T-cell (primary cell): ENCODE measurements around the gene TCF7L1. TPM values are rescaled to one million over a fixed set of nuclear protein-coding genes. Genes with fewer than 3 reads are reported as not detected.

Experiments
- ATAC-seq, 4 experiments: fragments of 200-7000 bp in 3 of 4; fragments of 150-1000 bp in 1 of 4; cut with Tn5 transposase; replicated peaks in 1 of 4; 1 replicate in 3 of 4; 2 replicates in 1 of 4; pipeline ENCODE4 v1.10.0; 2021; ENCODE audit warnings: moderate library complexity in 3 of 4, mild to moderate bottlenecking in 2 of 4, moderate number of reproducible peaks in 1 of 4
- CTCF ChIA-PET, 2 donors: fragments of 300-600 bp; sonication (Branson Sonifier 250); formaldehyde crosslinking; loops; one replicate each; lab custom pipeline; 2022; ENCODE audit warnings: antibody characterized with exemption in 2 of 2; lab: Charles Lee
- POLR2A ChIA-PET, 2 donors: fragments of 300-600 bp; sonication (Branson Sonifier 250); formaldehyde crosslinking; loops; one replicate each; lab custom pipeline; 2022; ENCODE audit warnings: antibody characterized with exemption in 2 of 2; lab: Charles Lee
- DNase-seq, 35 experiments: peaks; one replicate each; pipeline versions ENCODE4 v3.0.0 to v3.0.0-alpha.2; 2013 to 2023
- H3K27ac ChIP-seq: one replicate; pipeline ENCODE4 v1.5.1; 2013; ENCODE audit warnings: low read length
- H3K27me3 ChIP-seq, 2 experiments: replicated peaks in 1 of 2; 1 replicate in 1 of 2; 2 replicates in 1 of 2; pipeline versions ENCODE4 v1.6.1 to v1.7.0; 2013; ENCODE audit warnings: low read length in 1 of 2, mixed read lengths in 1 of 2; ENCODE audit not compliant: control insufficient read depth in 2 of 2, insufficient read depth in 2 of 2; ENCODE audit errors: extremely low read depth in 1 of 2
- H3K36me3 ChIP-seq, 2 donors: 1 replicate in 1 of 2; 2 replicates in 1 of 2; pipeline versions ENCODE4 v1.6.1 to v1.7.0; 2013; ENCODE audit warnings: low read length in 1 of 2; ENCODE audit not compliant: control insufficient read depth in 2 of 2, insufficient read depth in 1 of 2; ENCODE audit errors: extremely low read depth in 1 of 2
- H3K4me1 ChIP-seq, 2 experiments: 1 replicate in 1 of 2; 2 replicates in 1 of 2; pipeline versions ENCODE4 v1.6.1 to v1.7.0; 2013; ENCODE audit warnings: low read length in 2 of 2, mixed read lengths in 1 of 2; ENCODE audit not compliant: insufficient read depth in 2 of 2, control insufficient read depth in 1 of 2; ENCODE audit errors: extremely low read depth in 1 of 2
- H3K4me3 ChIP-seq, 2 donors: 1 replicate in 1 of 2; 2 replicates in 1 of 2; pipeline versions ENCODE4 v1.5.1 to v1.7.0; 2013; ENCODE audit warnings: mild to moderate bottlenecking in 2 of 2, low read length in 1 of 2, moderate library complexity in 1 of 2; ENCODE audit not compliant: control insufficient read depth in 1 of 2; ENCODE audit errors: extremely low read depth in 1 of 2
- H3K9me3 ChIP-seq: 2 replicates; pipeline ENCODE4 v1.7.0; 2013
- H3K27ac Mint-ChIP-seq, 2 donors: one replicate each; pipeline ENCODE4 v1.8.0; 2020 to 2021; ENCODE audit warnings: mild to moderate bottlenecking in 2 of 2, mixed read lengths in 2 of 2
- H3K27me3 Mint-ChIP-seq, 2 donors: one replicate each; pipeline ENCODE4 v1.8.0; 2021 to 2022; ENCODE audit warnings: mixed read lengths in 2 of 2
- H3K36me3 Mint-ChIP-seq: one replicate; pipeline ENCODE4 v1.8.0; 2021; ENCODE audit warnings: mixed read lengths
- H3K4me1 Mint-ChIP-seq, 3 donors: one replicate each; pipeline ENCODE4 v1.8.0; 2020 to 2022; ENCODE audit warnings: mixed read lengths in 3 of 3, mild to moderate bottlenecking in 1 of 3
- H3K4me3 Mint-ChIP-seq, 3 donors: one replicate each; pipeline ENCODE4 v1.8.0; 2020 to 2022; ENCODE audit warnings: mild to moderate bottlenecking in 3 of 3, mixed read lengths in 3 of 3, moderate library complexity in 3 of 3
- H3K9me3 Mint-ChIP-seq, 3 donors: one replicate each; pipeline ENCODE4 v1.8.0; 2020 to 2022; ENCODE audit warnings: mixed read lengths in 3 of 3
- WGBS: methylation state at CpG from one replicate; pipeline ENCODE4 v1.1.5; 2013; ENCODE audit warnings: missing lambda C conversion rate; ENCODE audit not compliant: insufficient coverage; 5-methylcytosine and 5-hydroxymethylcytosine counted together
- total RNA-seq, 35 experiments: library from RNA in 6 of 35; stranded (reverse) in 6 of 35; fragments of 120-200 nt in 1 of 35; gene quantifications; one replicate each; pipeline versions ENCODE4 v1.2.1 to v1.2.4 and lab custom pipeline; 2013 to 2026

Gene TCF7L1
- total RNA-seq, 5 donors from 2014 or later (not counting 1 experiment from before 2014, with no cell fraction given): 0.07 to 0.16 (median 0.15) TPM; not detected in 2

- WGBS: 44% methylated on average over 8 of the region's 8 CpGs
- DNase-seq (no peak), ATAC-seq (no peak)
- Mint-ChIP-seq H3K27ac (peak overlapping the region; percentile 69 to 78), H3K4me1 (peaks cover 24 to 28% (median 24%) of the 10 kb centered on the region in 3 donors), H3K9me3 (no peaks in the 10 kb centered on the region), H3K36me3 (no peaks in the 10 kb centered on the region), H3K27me3 (no peaks in the 10 kb centered on the region), H3K4me3 (peak overlapping the region in 1 of 3 donors; percentile 34)
- CTCF ChIA-PET: interaction anchor here in 1 of 2 donors (0.9 to 1.4 kb wide), 3 partner anchors 9 to 68 kb away, joined by 3 to 5 read pairs (median 3); partner anchors contain the start of genes ELMOD3 and RETSAT
- H3K9me3 ChIP-seq: no peaks in the 10 kb centered on the region
- peaks cover 0 to 11% of the 10 kb centered on the region in 2 experiments for H3K4me1 ChIP-seq
- H3K27me3 ChIP-seq: no peaks in the 10 kb centered on the region
- no peak overlapping the region for H3K27ac ChIP-seq
- POLR2A ChIA-PET: no interaction called here
- H3K36me3 ChIP-seq: no peaks in the 10 kb centered on the region
- no peak overlapping the region for H3K4me3 ChIP-seq
Measured at GRCh38 chr2:85286918-85287317, 153.7 kb downstream of the TCF7L1 start.

- Histone ChIP-seq H3K27ac (no peak overlapping the region), H3K9me3 (no peaks in the 10 kb centered on the region), H3K36me3 (no peaks in the 10 kb centered on the region), H3K4me3 (no peak overlapping the region), H3K27me3 (no peaks in the 10 kb centered on the region), H3K4me1 (peaks cover 0 to 11% of the 10 kb centered on the region in 2 experiments)
- ATAC-seq: no peak
- H3K36me3 Mint-ChIP-seq: no peaks in the 10 kb centered on the region
- H3K4me1 Mint-ChIP-seq: peaks cover 24 to 28% (median 24%) of the 10 kb centered on the region in 3 donors
- H3K27me3 Mint-ChIP-seq: no peaks in the 10 kb centered on the region
- WGBS: no CpG with 5 or more reads among the region's 7 CpGs
- H3K9me3 Mint-ChIP-seq: no peaks in the 10 kb centered on the region
- DNase-seq: no peak
- CTCF ChIA-PET: interaction anchor here in 1 of 2 donors (0.6 to 1.4 kb wide), 4 partner anchors 8 to 67 kb away, joined by 3 to 5 read pairs (median 3); partner anchors contain the start of genes ELMOD3 and RETSAT
- no peak overlapping the region for H3K4me3 Mint-ChIP-seq
- peak overlapping the region in 1 of 2 donors; percentile 13 for H3K27ac Mint-ChIP-seq
- POLR2A ChIA-PET: no interaction called here
Measured at GRCh38 chr2:85287721-85288120, 154.5 kb downstream of the TCF7L1 start.

- ChIA-PET POLR2A (no interaction called here), CTCF (interaction anchor here in 1 of 2 donors (0.6 kb wide), 2 partner anchors 8 to 286 kb away, joined by 3 to 5 read pairs; no protein-coding TSS in a partner anchor)
- Mint-ChIP-seq H3K27ac (peak overlapping the region in 1 of 2 donors; percentile 18), H3K4me1 (peaks cover 24 to 28% (median 26%) of the 10 kb centered on the region in 3 donors), H3K27me3 (no peaks in the 10 kb centered on the region), H3K9me3 (no peaks in the 10 kb centered on the region), H3K4me3 (no peak overlapping the region), H3K36me3 (no peaks in the 10 kb centered on the region)
- Histone ChIP-seq H3K36me3 (no peaks in the 10 kb centered on the region), H3K27ac (no peak overlapping the region), H3K4me3 (no peak overlapping the region), H3K4me1 (peaks cover 0 to 11% of the 10 kb centered on the region in 2 experiments), H3K9me3 (no peaks in the 10 kb centered on the region), H3K27me3 (no peaks in the 10 kb centered on the region)
- WGBS: 88% methylated on average over 7 of the region's 10 CpGs
- DNase-seq (no peak), ATAC-seq (no peak)
Measured at GRCh38 chr2:85288244-85288725, 155.1 kb downstream of the TCF7L1 start.

- Histone ChIP-seq H3K36me3 (no peaks in the 10 kb centered on the region), H3K27me3 (no peaks in the 10 kb centered on the region), H3K27ac (peak overlapping the region; percentile 43), H3K4me1 (peaks cover 0 to 9% of the 10 kb centered on the region in 2 experiments), H3K9me3 (no peaks in the 10 kb centered on the region), H3K4me3 (peak overlapping the region in 1 of 2 donors; percentile 2)
- peak overlapping the region; percentile 82 to 92 for H3K27ac Mint-ChIP-seq
- ChIA-PET POLR2A (interaction anchor here in 1 of 2 donors (0.7 kb wide), 1 partner anchor 274 kb away, joined by 3 read pairs; no protein-coding TSS in a partner anchor), CTCF (interaction anchor here (0.7 to 2.3 kb wide), 5 partner anchors 9 to 115 kb away, joined by 4 to 10 read pairs (median 6); no protein-coding TSS in a partner anchor)
- H3K36me3 Mint-ChIP-seq: no peaks in the 10 kb centered on the region
- peak overlapping the region; percentile 32 to 60 (median 57) for H3K4me3 Mint-ChIP-seq
- peaks cover 20 to 22% (median 22%) of the 10 kb centered on the region in 3 donors for H3K4me1 Mint-ChIP-seq
- no peaks in the 10 kb centered on the region for H3K9me3 Mint-ChIP-seq
- DNase-seq: peak in 3 of 35 experiments; percentile 16 to 66 (median 29)
- H3K27me3 Mint-ChIP-seq: no peaks in the 10 kb centered on the region
- no CpG with 5 or more reads among the region's 4 CpGs for WGBS
- ATAC-seq: peak; percentile 45 to 77 (median 54)
Measured at GRCh38 chr2:85291425-85292023, 158.3 kb downstream of the TCF7L1 start.

- H3K9me3 Mint-ChIP-seq: no peaks in the 10 kb centered on the region
- no peak overlapping the region for H3K4me3 ChIP-seq
- ATAC-seq (no peak), DNase-seq (no peak)
- no peaks in the 10 kb centered on the region for H3K36me3 Mint-ChIP-seq
- H3K4me1 ChIP-seq: peaks cover 0 to 14% of the 10 kb centered on the region in 2 experiments
- no peak overlapping the region for H3K27ac ChIP-seq
- H3K4me3 Mint-ChIP-seq: no peak overlapping the region
- ChIA-PET POLR2A (no interaction called here), CTCF (interaction anchor here (0.7 to 2.3 kb wide), 3 partner anchors 10 to 842 kb away, joined by 4 to 8 read pairs (median 6); no protein-coding TSS in a partner anchor)
- H3K36me3 ChIP-seq: no peaks in the 10 kb centered on the region
- H3K27me3 ChIP-seq: peaks cover 0 to 32% of the 10 kb centered on the region in 2 experiments
- no peaks in the 10 kb centered on the region for H3K9me3 ChIP-seq
- peaks cover 10 to 16% (median 13%) of the 10 kb centered on the region in 3 donors for H3K4me1 Mint-ChIP-seq
- peaks cover 3 to 13% of the 10 kb centered on the region in 2 donors for H3K27me3 Mint-ChIP-seq
- no peak overlapping the region for H3K27ac Mint-ChIP-seq
- WGBS: 85% methylated on average over 2 of the region's 6 CpGs
Measured at GRCh38 chr2:85302121-85302520, 168.9 kb downstream of the TCF7L1 start.

GRCh38 chr2:85303780-85304531 is 170.8 kb downstream of the TCF7L1 start:
- H3K27ac ChIP-seq: no peak overlapping the region
- DNase-seq (no peak), ATAC-seq (no peak)
- ChIA-PET POLR2A (interaction anchor here in 1 of 2 donors (0.6 kb wide), 1 partner anchor 16 kb away, joined by 4 read pairs; no protein-coding TSS in a partner anchor), CTCF (interaction anchor here in 1 of 2 donors (0.6 kb wide), 1 partner anchor 246 kb away, joined by 6 read pairs; no protein-coding TSS in a partner anchor)
- peaks cover 15 to 32% of the 10 kb centered on the region in 2 experiments for H3K4me1 ChIP-seq
- Mint-ChIP-seq H3K27me3 (peaks cover 3 to 13% of the 10 kb centered on the region in 2 donors), H3K4me1 (peaks cover 16 to 31% (median 26%) of the 10 kb centered on the region in 3 donors), H3K4me3 (no peak overlapping the region), H3K36me3 (no peaks in the 10 kb centered on the region), H3K27ac (peak overlapping the region in 1 of 2 donors; percentile 46), H3K9me3 (no peaks in the 10 kb centered on the region)
- H3K9me3 ChIP-seq: no peaks in the 10 kb centered on the region
- no peak overlapping the region for H3K4me3 ChIP-seq
- 79% methylated on average over 26 of the region's 28 CpGs for WGBS
- no peaks in the 10 kb centered on the region for H3K36me3 ChIP-seq
- H3K27me3 ChIP-seq: peaks cover 0 to 32% of the 10 kb centered on the region in 2 experiments
